Adrenal gland (tissue), 12 donors: Measurements from ENCODE around the gene CUX1. TPM values are rescaled to one million over a fixed set of nuclear protein-coding genes. Genes with fewer than 3 reads are reported as not detected.

Experiments used
- DNase-seq, 7 donors: peaks; one replicate each; pipeline ENCODE4 v3.0.0-alpha.2; 2019 to 2020
- H3K27ac ChIP-seq, 5 donors: fragments of 200-600 bp; sonication (generic) in 4 of 5; 1 replicate in 3 of 5; 2 replicates in 2 of 5; pipeline versions ENCODE4 v1.5.1 to v1.8.0; 2016 to 2020; ENCODE audit warnings: mild to moderate bottlenecking in 1 of 5
- H3K27me3 ChIP-seq: fragments of 200-600 bp; 2 replicates; pipeline ENCODE4 v1.8.0; 2021
- H3K36me3 ChIP-seq, 2 donors: fragments of 200-600 bp; replicated peaks in 1 of 2; 1 replicate in 1 of 2; 2 replicates in 1 of 2; pipeline versions ENCODE4 v1.5.1 to v1.8.0; 2018 to 2022
- H3K4me1 ChIP-seq, 2 donors: fragments of 200-600 bp; replicated peaks in 1 of 2; 1 replicate in 1 of 2; 2 replicates in 1 of 2; pipeline versions ENCODE4 v1.5.1 to v1.8.0; 2018 to 2021
- H3K4me3 ChIP-seq, 4 donors: fragments of 200-600 bp; sonication (generic) in 3 of 4; one replicate each; pipeline ENCODE4 v1.5.1; 2016 to 2018
- H3K9me3 ChIP-seq, 3 donors: fragments of 200-600 bp; sonication (generic) in 1 of 3; replicated peaks in 1 of 3; 1 replicate in 2 of 3; 2 replicates in 1 of 3; pipeline versions ENCODE4 v1.5.1 to v1.8.0; 2016 to 2021
- CTCF ChIP-seq, 6 experiments: fragments of 450-650 bp in 4 of 6; fragments of 200-600 bp in 2 of 6; sonication (generic) in 1 of 6; IDR thresholded peaks; 1 replicate in 5 of 6; 2 replicates in 1 of 6; pipeline versions ENCODE4 v1.5.1 to v1.8.0; 2016 to 2021; ENCODE audit warnings: antibody characterized with exemption in 6 of 6, mild to moderate bottlenecking in 2 of 6, moderate library complexity in 1 of 6
- POLR2A ChIP-seq, 2 donors: fragments of 450-650 bp; IDR thresholded peaks; one replicate each; pipeline ENCODE4 v1.6.1; 2017; ENCODE audit warnings: antibody characterized with exemption in 2 of 2, mild to moderate bottlenecking in 2 of 2, moderate library complexity in 1 of 2
- WGBS, 4 donors: extraction: QIAGEN DNeasy Blood & Tissue Kit in 2 of 4; methylation state at CpG; one replicate each; pipeline versions ENCODE4 v1.1.5 to v1.1.7; 2013 to 2017; 5-methylcytosine and 5-hydroxymethylcytosine counted together
- intact Hi-C, 2 donors: fragments of 100-400 bp; cut with DNase I; formaldehyde crosslinking; loops; one replicate each; pipeline versions ENCODE4 v1.14.1 to v1.15.0; 2022 to 2023
- polyA plus RNA-seq, 3 donors: library from polyadenylated mRNA; stranded (reverse); fragments of 200-250 nt in 2 of 3; fragments of 350-450 nt in 1 of 3; fragmentation: Illumina TruSeq in 1 of 3; extraction: RNeasy Lipid Tissue Mini Kit (QIAGEN cat#74804) in 1 of 3; gene quantifications; one replicate each; pipeline ENCODE4 v1.2.3, GENCODE V29; 2013 to 2014
- total RNA-seq, 9 donors: library from RNA; depleted of rRNA in 4 of 9; stranded (reverse); fragments of >200 nt in 4 of 9; fragments of 120-200 nt in 1 of 9; fragmentation: NEBNext Ultra II Directional in 1 of 9; extraction: Animal tissue kit (Norgen Biotek cat#: 25700) in 1 of 9; gene quantifications; one replicate each; pipeline versions ENCODE4 v1.1.0 to v1.2.4, GENCODE V29; 2013 to 2023
- donor health status: healthy with polysubstance abuse.
- donor health status: Bipolar disorder and iron deficiency.
- donor health status: DM: yes; HTN: yes; CAD: no.
- donor health status: DM: no; HTN: no; CAD: no.
- donor health status: DM: no; HTN: no; CAD: no.
- donor health status: DM: yes; HTN: yes; CAD: no.

CUX1 gene
- total and polyA plus RNA-seq, 12 donors, result 17.2 to 72.6 (median 58.3) TPM

DNA sequence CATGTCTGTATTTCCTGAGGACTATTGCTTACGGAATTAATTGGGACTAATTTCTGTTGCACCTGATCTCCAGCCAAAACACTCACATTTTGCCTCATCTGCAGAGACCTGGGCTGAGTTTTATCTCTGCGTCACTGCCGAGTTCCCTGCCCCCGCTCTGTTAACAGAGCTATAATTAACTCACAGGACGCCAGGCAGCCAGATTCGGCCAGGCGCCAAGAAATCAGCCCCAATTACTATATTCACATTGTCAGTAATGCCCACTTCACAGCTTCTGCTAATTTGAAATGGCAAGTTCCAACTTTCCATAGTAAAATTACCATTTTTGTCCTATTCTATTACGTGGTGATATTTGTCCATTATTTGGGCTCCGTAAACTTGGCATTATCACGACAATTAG is 130.5 kb downstream of the CUX1 start:
- Histone ChIP-seq H3K9me3 (no peaks in the 10 kb centered on the region), H3K4me1 (peaks cover 18 to 30% of the 10 kb centered on the region in 2 donors), H3K36me3 (no peaks in the 10 kb centered on the region), H3K27me3 (no peaks in the 10 kb centered on the region), H3K4me3 (no peak overlapping the region), H3K27ac (peak overlapping the region in 1 of 5 donors; percentile 39)
- TF ChIP-seq POLR2A (IDR thresholded peaks at IDR 0.05) (no peak), CTCF (IDR thresholded peaks at IDR 0.05) (no peak)
- peak; percentile 41 to 92 (median 67) for DNase-seq
- intact Hi-C loops, result no loop called here
- 38 to 58% (median 40%) methylated on average over 10 of the region's 10 CpGs for WGBS, 4 donors

GRCh38 chr7:101948650-101949049 is 131.2 kb downstream of the CUX1 start:
- TF ChIP-seq POLR2A (IDR thresholded peaks at IDR 0.05), result no peak
- Histone ChIP-seq H3K27ac (peak overlapping the region in 1 of 5 donors; percentile 39), H3K4me1 (peaks cover 26 to 37% of the 10 kb centered on the region in 2 donors), H3K36me3 (no peaks in the 10 kb centered on the region), H3K9me3 (no peaks in the 10 kb centered on the region), H3K4me3 (no peak overlapping the region), H3K27me3 (no peaks in the 10 kb centered on the region)
- WGBS, 4 donors, result 77 to 92% (median 88%) methylated on average over 4 of the region's 4 CpGs
- intact Hi-C loops, result no loop called here
- no peak for DNase-seq

DNA sequence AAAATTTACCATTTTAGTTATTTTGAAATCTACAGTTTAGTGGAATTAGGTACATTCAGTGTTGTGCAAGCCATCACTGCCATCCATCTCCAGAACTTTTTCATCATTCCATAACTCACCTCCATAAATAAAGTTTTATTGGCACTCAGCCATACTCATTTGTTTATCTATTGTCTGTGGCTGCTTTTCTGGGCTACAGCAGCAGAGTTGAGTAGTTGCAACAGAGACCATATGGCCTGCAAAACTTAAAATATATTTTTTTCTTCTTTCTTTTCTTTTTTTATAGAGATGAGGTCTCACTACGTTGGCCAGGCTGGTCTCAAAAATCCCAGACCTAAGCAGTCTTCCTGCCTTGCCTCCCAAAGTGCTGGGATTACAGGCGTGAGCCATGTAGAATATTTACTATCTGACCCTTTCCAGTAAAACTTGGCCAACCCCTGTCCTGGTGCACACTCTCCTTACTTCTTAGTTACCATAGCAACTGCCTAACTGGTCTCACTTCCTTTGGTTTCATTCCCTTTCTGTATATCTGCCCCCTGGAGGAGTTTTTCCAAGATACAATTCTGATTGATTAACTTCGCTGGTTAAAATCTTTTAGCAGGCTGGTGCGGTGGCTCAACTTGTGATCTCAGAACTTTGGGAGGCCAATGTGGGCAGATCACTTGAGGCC is 133.2 kb downstream of the CUX1 start:
- 76 to 82% (median 78%) methylated on average over 4 of the region's 4 CpGs for WGBS, 4 donors
- Histone ChIP-seq H3K9me3 (no peaks in the 10 kb centered on the region), H3K4me3 (no peak overlapping the region), H3K4me1 (peaks cover 28 to 51% of the 10 kb centered on the region in 2 donors), H3K36me3 (no peaks in the 10 kb centered on the region), H3K27ac (peak overlapping the region in 1 of 5 donors; percentile 4), H3K27me3 (no peaks in the 10 kb centered on the region)
- no peak for DNase-seq
- intact Hi-C loops, result no loop called here
- peak in 3 of 6 experiments; percentile 6 to 26 (median 26) for TF ChIP-seq CTCF (IDR thresholded peaks at IDR 0.05)
- TF ChIP-seq POLR2A (IDR thresholded peaks at IDR 0.05), result no peak

GRCh38 chr7:101951757-101952156 is 134.3 kb downstream of the CUX1 start:
- Histone ChIP-seq H3K27ac (peak overlapping the region in 1 of 5 donors; percentile 87), H3K9me3 (no peaks in the 10 kb centered on the region), H3K36me3 (no peaks in the 10 kb centered on the region), H3K27me3 (no peaks in the 10 kb centered on the region), H3K4me1 (peaks cover 28 to 51% of the 10 kb centered on the region in 2 donors), H3K4me3 (no peak overlapping the region)
- intact Hi-C loops, result no loop called here
- WGBS, 4 donors, result 96 to 98% (median 97%) methylated on average over 6 of the region's 6 CpGs
- TF ChIP-seq CTCF (IDR thresholded peaks at IDR 0.05) (no peak), POLR2A (IDR thresholded peaks at IDR 0.05) (no peak)
- no peak for DNase-seq
